ENCODE measurements around the gene SACM1L.

- TF ChIP-seq POLR2AphosphoS5 (IDR thresholded peaks at IDR 0.05; ENCODE audit: low read depth, low read length) (no peak), SIN3A (IDR thresholded peaks at IDR 0.05; ENCODE audit: borderline replicate concordance, insufficient read depth, low read depth, low read length) (no peak), TCF7L2 (IDR thresholded peaks at IDR 0.05; ENCODE audit: low read depth, low read length) (no peak)
- TF ChIP-seq, protein P1, sequence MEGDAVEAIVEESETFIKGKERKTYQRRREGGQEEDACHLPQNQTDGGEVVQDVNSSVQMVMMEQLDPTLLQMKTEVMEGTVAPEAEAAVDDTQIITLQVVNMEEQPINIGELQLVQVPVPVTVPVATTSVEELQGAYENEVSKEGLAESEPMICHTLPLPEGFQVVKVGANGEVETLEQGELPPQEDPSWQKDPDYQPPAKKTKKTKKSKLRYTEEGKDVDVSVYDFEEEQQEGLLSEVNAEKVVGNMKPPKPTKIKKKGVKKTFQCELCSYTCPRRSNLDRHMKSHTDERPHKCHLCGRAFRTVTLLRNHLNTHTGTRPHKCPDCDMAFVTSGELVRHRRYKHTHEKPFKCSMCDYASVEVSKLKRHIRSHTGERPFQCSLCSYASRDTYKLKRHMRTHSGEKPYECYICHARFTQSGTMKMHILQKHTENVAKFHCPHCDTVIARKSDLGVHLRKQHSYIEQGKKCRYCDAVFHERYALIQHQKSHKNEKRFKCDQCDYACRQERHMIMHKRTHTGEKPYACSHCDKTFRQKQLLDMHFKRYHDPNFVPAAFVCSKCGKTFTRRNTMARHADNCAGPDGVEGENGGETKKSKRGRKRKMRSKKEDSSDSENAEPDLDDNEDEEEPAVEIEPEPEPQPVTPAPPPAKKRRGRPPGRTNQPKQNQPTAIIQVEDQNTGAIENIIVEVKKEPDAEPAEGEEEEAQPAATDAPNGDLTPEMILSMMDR (IDR thresholded peaks at IDR 0.05): no peak
- TF ChIP-seq, protein P2, sequence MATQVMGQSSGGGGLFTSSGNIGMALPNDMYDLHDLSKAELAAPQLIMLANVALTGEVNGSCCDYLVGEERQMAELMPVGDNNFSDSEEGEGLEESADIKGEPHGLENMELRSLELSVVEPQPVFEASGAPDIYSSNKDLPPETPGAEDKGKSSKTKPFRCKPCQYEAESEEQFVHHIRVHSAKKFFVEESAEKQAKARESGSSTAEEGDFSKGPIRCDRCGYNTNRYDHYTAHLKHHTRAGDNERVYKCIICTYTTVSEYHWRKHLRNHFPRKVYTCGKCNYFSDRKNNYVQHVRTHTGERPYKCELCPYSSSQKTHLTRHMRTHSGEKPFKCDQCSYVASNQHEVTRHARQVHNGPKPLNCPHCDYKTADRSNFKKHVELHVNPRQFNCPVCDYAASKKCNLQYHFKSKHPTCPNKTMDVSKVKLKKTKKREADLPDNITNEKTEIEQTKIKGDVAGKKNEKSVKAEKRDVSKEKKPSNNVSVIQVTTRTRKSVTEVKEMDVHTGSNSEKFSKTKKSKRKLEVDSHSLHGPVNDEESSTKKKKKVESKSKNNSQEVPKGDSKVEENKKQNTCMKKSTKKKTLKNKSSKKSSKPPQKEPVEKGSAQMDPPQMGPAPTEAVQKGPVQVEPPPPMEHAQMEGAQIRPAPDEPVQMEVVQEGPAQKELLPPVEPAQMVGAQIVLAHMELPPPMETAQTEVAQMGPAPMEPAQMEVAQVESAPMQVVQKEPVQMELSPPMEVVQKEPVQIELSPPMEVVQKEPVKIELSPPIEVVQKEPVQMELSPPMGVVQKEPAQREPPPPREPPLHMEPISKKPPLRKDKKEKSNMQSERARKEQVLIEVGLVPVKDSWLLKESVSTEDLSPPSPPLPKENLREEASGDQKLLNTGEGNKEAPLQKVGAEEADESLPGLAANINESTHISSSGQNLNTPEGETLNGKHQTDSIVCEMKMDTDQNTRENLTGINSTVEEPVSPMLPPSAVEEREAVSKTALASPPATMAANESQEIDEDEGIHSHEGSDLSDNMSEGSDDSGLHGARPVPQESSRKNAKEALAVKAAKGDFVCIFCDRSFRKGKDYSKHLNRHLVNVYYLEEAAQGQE (IDR thresholded peaks at IDR 0.05; ENCODE audit: insufficient read depth in 1 of 2, low read depth in 2 of 2, low read length in 1 of 2): no peak
These were observed 48.0 kb downstream of the SACM1L start for GRCh38 chr3:45737234-45737633.

Data from Panc1 (cell line).